Neural progenitor cell (in vitro differentiated cells): Measurements from ENCODE around the gene SOCS4.

Source experiments
- EZH2 ChIP-seq: fragments of 200-600 bp; sonication (generic); IDR thresholded peaks from 2 replicates; pipeline ENCODE4 v1.6.1; 2017; ENCODE audit warnings: antibody characterized with exemption, mild to moderate bottlenecking, moderate library complexity
- EZH2phosphoT487 ChIP-seq: fragments of 200-600 bp; sonication (generic); IDR thresholded peaks from 2 replicates; pipeline ENCODE4 v1.6.1; 2017; ENCODE audit warnings: antibody characterized with exemption
- TF ChIP-seq, protein P1 (sequence below): fragments of 200-600 bp; sonication (generic); IDR thresholded peaks from 2 replicates; pipeline ENCODE4 v1.5.1; 2017; ENCODE audit warnings: antibody characterized with exemption, mild to moderate bottlenecking

DNA sequence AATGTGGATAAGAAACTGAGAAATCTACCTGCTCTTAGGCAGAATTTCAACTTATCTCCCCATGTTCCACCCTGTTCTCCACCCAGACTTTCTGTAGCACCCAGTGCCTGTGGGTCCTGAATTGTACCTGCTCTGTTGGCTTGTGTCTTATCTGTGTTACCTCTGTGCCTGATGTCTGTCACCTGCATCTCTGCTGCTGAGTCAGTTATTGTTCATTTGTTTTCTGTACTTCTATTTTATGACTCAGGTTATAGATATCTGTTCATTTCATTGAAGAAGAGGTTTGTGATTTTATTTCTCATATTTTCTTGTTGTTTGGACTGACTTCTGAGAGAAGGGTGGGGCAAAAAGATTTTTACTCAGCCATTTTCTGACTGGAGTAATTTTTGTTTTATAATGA is 11.7 kb downstream of the SOCS4 start:
- TF ChIP-seq, protein P1, sequence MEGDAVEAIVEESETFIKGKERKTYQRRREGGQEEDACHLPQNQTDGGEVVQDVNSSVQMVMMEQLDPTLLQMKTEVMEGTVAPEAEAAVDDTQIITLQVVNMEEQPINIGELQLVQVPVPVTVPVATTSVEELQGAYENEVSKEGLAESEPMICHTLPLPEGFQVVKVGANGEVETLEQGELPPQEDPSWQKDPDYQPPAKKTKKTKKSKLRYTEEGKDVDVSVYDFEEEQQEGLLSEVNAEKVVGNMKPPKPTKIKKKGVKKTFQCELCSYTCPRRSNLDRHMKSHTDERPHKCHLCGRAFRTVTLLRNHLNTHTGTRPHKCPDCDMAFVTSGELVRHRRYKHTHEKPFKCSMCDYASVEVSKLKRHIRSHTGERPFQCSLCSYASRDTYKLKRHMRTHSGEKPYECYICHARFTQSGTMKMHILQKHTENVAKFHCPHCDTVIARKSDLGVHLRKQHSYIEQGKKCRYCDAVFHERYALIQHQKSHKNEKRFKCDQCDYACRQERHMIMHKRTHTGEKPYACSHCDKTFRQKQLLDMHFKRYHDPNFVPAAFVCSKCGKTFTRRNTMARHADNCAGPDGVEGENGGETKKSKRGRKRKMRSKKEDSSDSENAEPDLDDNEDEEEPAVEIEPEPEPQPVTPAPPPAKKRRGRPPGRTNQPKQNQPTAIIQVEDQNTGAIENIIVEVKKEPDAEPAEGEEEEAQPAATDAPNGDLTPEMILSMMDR, result no peak
- no peak for TF ChIP-seq EZH2
- TF ChIP-seq EZH2phosphoT487, result no peak
